GM06990 (cell line): ENCODE results near the gene MAML2.

Experiments
- DNase-seq: peaks from one replicate; pipeline ENCODE4 v3.0.0-alpha.2; 2011; ENCODE audit not compliant: insufficient read length; ENCODE audit errors: extremely low read depth
- H3K27me3 ChIP-seq: replicated peaks from 2 replicates; pipeline ENCODE4 v1.6.0; 2011; ENCODE audit warnings: low read length; ENCODE audit not compliant: control insufficient read depth, insufficient read depth
- H3K36me3 ChIP-seq: 2 replicates; pipeline ENCODE4 v1.5.1; 2011; ENCODE audit warnings: low read length; ENCODE audit not compliant: control insufficient read depth, insufficient read depth
- H3K4me3 ChIP-seq: replicated peaks from 2 replicates; pipeline ENCODE4 v1.5.1; 2011; ENCODE audit warnings: low read depth, mild to moderate bottlenecking, control low read depth, low read length
- CTCF ChIP-seq: IDR thresholded peaks from 2 replicates; pipeline ENCODE4 v1.5.1; 2011; ENCODE audit warnings: low read length, control low read depth, mild to moderate bottlenecking, inconsistent platforms; ENCODE audit not compliant: insufficient read depth, poor library complexity, severe bottlenecking

MAML2 gene

GRCh38 chr11:95950905-95951304 lies 392.1 kb downstream of the MAML2 start:
- no peak for TF ChIP-seq CTCF
- Histone ChIP-seq H3K27me3 (no peaks in the 10 kb centered on the region), H3K36me3 (no peaks in the 10 kb centered on the region), H3K4me3 (no peak overlapping the region)
- no peak for DNase-seq

GRCh38 chr11:95948637-95949036 lies 394.4 kb downstream of the MAML2 start:
- Histone ChIP-seq H3K4me3 (no peak overlapping the region), H3K27me3 (no peaks in the 10 kb centered on the region), H3K36me3 (no peaks in the 10 kb centered on the region)
- DNase-seq, result no peak
- TF ChIP-seq CTCF, result no peak

DNA sequence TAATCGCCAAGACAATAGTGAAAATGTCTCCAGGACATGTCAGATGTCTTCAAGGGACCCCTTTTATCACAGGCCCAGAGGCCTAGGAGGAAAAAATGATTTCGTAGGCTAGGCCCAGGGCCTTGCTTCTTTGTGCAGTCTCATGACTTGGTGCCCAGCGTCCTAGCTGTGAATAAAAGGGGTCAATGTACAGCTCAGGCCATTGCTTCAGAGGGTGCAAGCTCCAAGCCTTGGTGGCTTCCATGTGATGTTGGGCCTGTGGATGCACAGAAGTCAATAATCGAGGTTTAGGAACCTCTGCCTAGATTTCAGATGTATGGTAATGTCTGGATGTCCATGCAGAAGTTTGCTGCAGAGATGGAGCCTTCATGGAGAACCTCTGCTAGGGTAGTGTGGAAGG lies 398.4 kb downstream of the MAML2 start:
- Histone ChIP-seq H3K36me3 (no peaks in the 10 kb centered on the region), H3K27me3 (no peaks in the 10 kb centered on the region), H3K4me3 (no peak overlapping the region)
- no peak for TF ChIP-seq CTCF
- DNase-seq, result no peak

DNA sequence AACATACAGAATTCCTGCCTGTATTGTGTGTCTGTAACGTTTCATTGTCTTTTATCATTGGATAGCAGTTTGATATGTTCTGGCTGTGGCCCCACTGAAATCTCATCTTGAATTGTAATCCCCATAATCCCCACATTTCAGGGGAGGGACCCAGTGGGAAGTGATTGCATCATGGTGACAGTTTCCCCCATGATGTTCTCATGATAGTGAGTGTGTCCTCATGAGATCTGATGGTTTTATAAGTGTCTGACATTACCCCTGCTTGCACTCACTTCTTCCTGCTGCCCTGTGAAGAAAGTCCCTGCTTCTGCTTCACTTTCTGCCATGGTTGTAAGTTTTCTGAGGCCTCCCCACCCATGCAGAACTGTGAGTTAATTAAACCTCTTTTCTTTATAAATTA lies 399.4 kb downstream of the MAML2 start:
- H3K27me3 ChIP-seq, result no peaks in the 10 kb centered on the region

DNA sequence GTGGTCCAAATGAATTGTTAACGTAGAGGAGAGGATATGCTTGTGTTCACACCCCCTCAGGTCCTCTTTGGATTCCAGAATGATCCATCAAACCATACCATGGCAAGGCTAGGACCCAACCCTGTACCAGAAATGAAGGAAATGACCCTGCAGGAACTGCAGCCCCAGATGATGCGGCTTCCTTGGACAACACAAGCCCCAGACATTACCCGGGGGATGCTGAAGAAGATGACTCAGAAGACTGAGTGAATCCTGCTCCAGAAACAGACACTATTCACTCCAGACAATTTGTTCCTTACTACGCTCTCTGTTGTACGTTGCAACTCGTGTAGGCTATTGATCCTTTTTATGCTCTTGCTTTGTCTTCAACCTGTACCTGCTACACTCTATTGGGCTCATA lies 403.9 kb downstream of the MAML2 start:
- TF ChIP-seq CTCF, result no peak
- no peaks in the 10 kb centered on the region for H3K27me3 ChIP-seq
- no peak for DNase-seq
- H3K4me3 ChIP-seq, result no peak overlapping the region
- H3K36me3 ChIP-seq, result no peaks in the 10 kb centered on the region

More for the DNA sequence above, 399.4 kb downstream of the MAML2 start:
- TF ChIP-seq CTCF, result no peak
- DNase-seq, result no peak
- H3K4me3 ChIP-seq, result no peak overlapping the region
- no peaks in the 10 kb centered on the region for H3K36me3 ChIP-seq

GRCh38 chr11:95937358-95937757 lies 405.6 kb downstream of the MAML2 start:
- no peak for TF ChIP-seq CTCF
- H3K27me3 ChIP-seq, result no peaks in the 10 kb centered on the region
- DNase-seq, result no peak
- H3K36me3 ChIP-seq, result no peaks in the 10 kb centered on the region
- H3K4me3 ChIP-seq, result no peak overlapping the region
